Thoracic aorta (tissue), 2 donors: Measurements from ENCODE around the gene RNF217. TPM values are rescaled to one million over a fixed set of nuclear protein-coding genes. Genes with fewer than 3 reads are reported as not detected.

Experiments
- ATAC-seq: fragments of 150-250 bp; one replicate; pipeline ENCODE4 v1.8.0; 2017; ENCODE audit warnings: low read depth; ENCODE audit not compliant: insufficient number of reproducible peaks, low FRiP score
- DNase-seq: peaks from one replicate; pipeline ENCODE4 v3.0.0-alpha.2; 2020; ENCODE audit warnings: low spot score
- H3K27ac ChIP-seq, 2 donors: fragments of 200-600 bp; sonication (generic); 1 replicate in 1 of 2; 2 replicates in 1 of 2; pipeline ENCODE4 v1.5.1; 2016; ENCODE audit warnings: mild to moderate bottlenecking in 2 of 2, moderate library complexity in 2 of 2
- H3K27me3 ChIP-seq: fragments of 200-600 bp; sonication (generic); replicated peaks from 2 replicates; pipeline ENCODE4 v1.6.0; 2016; ENCODE audit warnings: mild to moderate bottlenecking; ENCODE audit not compliant: insufficient read depth
- H3K36me3 ChIP-seq: fragments of 200-600 bp; sonication (generic); one replicate; pipeline ENCODE4 v1.5.1; 2016
- H3K4me1 ChIP-seq, 2 donors: fragments of 200-600 bp; sonication (generic); 1 replicate in 1 of 2; 2 replicates in 1 of 2; pipeline versions ENCODE4 v1.5.1 to v1.6.0; 2016; ENCODE audit warnings: low read depth in 2 of 2, mild to moderate bottlenecking in 1 of 2; ENCODE audit not compliant: control insufficient read depth in 1 of 2
- H3K4me3 ChIP-seq: fragments of 200-600 bp; sonication (generic); 2 replicates; pipeline ENCODE4 v1.5.1; 2016; ENCODE audit warnings: mild to moderate bottlenecking
- H3K9me3 ChIP-seq: fragments of 200-600 bp; sonication (generic); 2 replicates; pipeline ENCODE4 v1.5.1; 2016
- CTCF ChIP-seq: fragments of 200-600 bp; sonication (generic); IDR thresholded peaks from one replicate; pipeline ENCODE4 v1.5.1; 2019; ENCODE audit warnings: antibody characterized with exemption
- total RNA-seq, 2 donors: library from RNA; depleted of rRNA; stranded (reverse); fragments of >200 nt; gene quantifications; one replicate each; pipeline versions ENCODE4 v1.1.0 to v1.2.3, GENCODE V29; 2016

Gene RNF217
- total RNA-seq, 2 donors from 2014 or later, result 36.3 to 44.2 TPM

- TF ChIP-seq CTCF, result no peak
- DNase-seq (no peak), ATAC-seq (no peak)
- Histone ChIP-seq H3K4me1 (peaks cover 21 to 57% of the 10 kb centered on the region in 2 donors), H3K4me3 (no peak overlapping the region), H3K9me3 (no peaks in the 10 kb centered on the region), H3K36me3 (no peaks in the 10 kb centered on the region), H3K27ac (no peak overlapping the region), H3K27me3 (no peaks in the 10 kb centered on the region)
These were observed 136.0 kb downstream of the RNF217 start for GRCh38 chr6:125098253-125098652.

- Histone ChIP-seq H3K27me3 (no peaks in the 10 kb centered on the region), H3K4me1 (peaks cover 27 to 63% of the 10 kb centered on the region in 2 donors), H3K4me3 (peak overlapping the region; percentile 77), H3K9me3 (no peaks in the 10 kb centered on the region), H3K27ac (peak overlapping the region; percentile 65 to 85), H3K36me3 (no peaks in the 10 kb centered on the region)
- no peak for ATAC-seq
- DNase-seq, result peak; percentile 18
- TF ChIP-seq CTCF, result no peak
These were observed 137.2 kb downstream of the RNF217 start for GRCh38 chr6:125099211-125100073.

GRCh38 chr6:125100074-125100652 lies 137.9 kb downstream of the RNF217 start:
- no peak for TF ChIP-seq CTCF
- H3K27me3 ChIP-seq, result no peaks in the 10 kb centered on the region
- no peak for DNase-seq
- no peak for ATAC-seq
- H3K36me3 ChIP-seq, result no peaks in the 10 kb centered on the region
- H3K4me1 ChIP-seq, result peaks cover 23 to 67% of the 10 kb centered on the region in 2 donors
- H3K9me3 ChIP-seq, result no peaks in the 10 kb centered on the region
- H3K4me3 ChIP-seq, result peak overlapping the region; percentile 77
- H3K27ac ChIP-seq, result peak overlapping the region; percentile 85 to 89

GRCh38 chr6:125101128-125101527 lies 138.9 kb downstream of the RNF217 start:
- H3K27ac ChIP-seq, result peak overlapping the region; percentile 85 to 89
- ATAC-seq (no peak), DNase-seq (no peak)
- no peaks in the 10 kb centered on the region for H3K27me3 ChIP-seq
- peaks cover 23 to 61% of the 10 kb centered on the region in 2 donors for H3K4me1 ChIP-seq
- no peaks in the 10 kb centered on the region for H3K9me3 ChIP-seq
- TF ChIP-seq CTCF, result no peak
- no peak overlapping the region for H3K4me3 ChIP-seq
- H3K36me3 ChIP-seq, result no peaks in the 10 kb centered on the region

GRCh38 chr6:125101631-125102030 lies 139.4 kb downstream of the RNF217 start:
- no peak for ATAC-seq
- H3K27ac ChIP-seq, result peak overlapping the region; percentile 85 to 89
- no peak for TF ChIP-seq CTCF
- H3K36me3 ChIP-seq, result no peaks in the 10 kb centered on the region
- H3K4me1 ChIP-seq, result peaks cover 23 to 61% of the 10 kb centered on the region in 2 donors
- H3K9me3 ChIP-seq, result no peaks in the 10 kb centered on the region
- no peaks in the 10 kb centered on the region for H3K27me3 ChIP-seq
- no peak overlapping the region for H3K4me3 ChIP-seq
- DNase-seq, result no peak
